Measurements from ENCODE around the gene EEFSEC.

- TF ChIP-seq EZH2 (optimal IDR thresholded peaks at IDR 0.05; ENCODE audit: low read depth, low read length) (no peak), CTCF (IDR thresholded peaks at IDR 0.05; ENCODE audit: low read length) (peak; percentile 45)
Observed at GRCh38 chr3:128438488-128439072, 285.3 kb downstream of the EEFSEC start.

All from MM.1S (cell line).